ENCODE results near the gene EPS8L3. TPM values are rescaled to one million over a fixed set of nuclear protein-coding genes. Genes with fewer than 3 reads are reported as not detected.

EPS8L3 gene
- total and polyA plus RNA-seq, 10 of the 15 experiments (the other 5 are each of a cell fraction or from before 2014, with no cell fraction given), result not detected

DNA sequence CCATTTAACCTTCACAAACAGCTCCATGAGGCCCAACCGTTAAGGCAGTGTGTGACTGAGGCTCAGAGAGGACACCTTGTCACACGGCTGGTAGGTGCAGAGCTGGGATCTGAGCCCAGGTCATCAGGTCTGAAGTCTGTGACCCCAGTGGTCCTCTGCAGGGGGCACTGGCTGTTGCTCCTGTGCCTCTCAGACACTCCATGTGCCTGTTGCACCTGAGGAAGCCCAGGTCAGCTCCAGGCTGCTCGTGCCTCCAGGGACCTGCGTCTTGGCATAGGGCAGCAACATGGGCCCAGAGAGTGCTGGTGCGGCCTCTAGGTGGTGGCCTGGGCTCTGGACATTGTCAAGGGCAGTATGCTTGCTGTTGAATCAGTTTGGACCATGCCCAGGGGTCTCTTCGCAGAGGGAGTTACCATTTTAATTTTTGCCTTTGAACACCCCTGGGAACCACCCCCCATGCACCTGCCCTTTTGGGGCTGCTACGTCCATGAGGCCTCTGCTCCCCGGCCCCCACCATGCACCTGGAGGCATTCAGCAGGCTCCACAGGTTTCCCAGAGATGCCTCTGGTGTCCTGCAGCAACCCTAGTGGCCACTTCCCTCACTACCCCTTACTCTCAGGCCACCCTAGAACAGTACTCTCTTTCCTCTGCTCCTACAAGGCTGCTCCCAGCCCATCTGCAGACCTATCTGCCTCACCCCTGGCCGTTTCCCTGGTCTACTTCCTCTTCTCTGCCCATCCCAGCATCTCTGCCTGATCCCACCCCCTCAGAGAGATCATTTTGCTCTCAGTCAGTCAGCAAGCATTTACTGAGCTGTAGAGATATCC, 25.2 kb upstream of the EPS8L3 start:
- ChIA-PET RAD21 (ENCODE audit: unreplicated experiment) (interaction anchor here (1.0 kb wide), 1 partner anchor 12 kb away, joined by 3 read pairs; no protein-coding TSS in a partner anchor), CTCF (interaction anchor here (0.7 to 27.2 kb wide), 4 partner anchors 14 to 191 kb away, joined by 3 to 759 read pairs (median 8); partner anchors contain the start of gene AHCYL1), POLR2A (no interaction called here), SMC1A (ENCODE audit: uncharacterized antibody, unreplicated experiment) (interaction anchor here (23.1 kb wide), 1 partner anchor 194 kb away, joined by 431 read pairs; the partner anchor contains the start of gene AHCYL1)
- ATAC-seq (peak; percentile 67), FAIRE-seq (no peak), DNase-seq (ENCODE audit: low read depth, low spot score) (no peak)
- Histone ChIP-seq H3K9ac (ENCODE audit: control insufficient read depth, insufficient read depth, low read length) (no peak overlapping the region), H4K20me1 (ENCODE audit: control insufficient read depth, insufficient read depth) (no peaks in the 10 kb centered on the region), H3K27ac (ENCODE audit: control insufficient read depth, insufficient read depth) (no peak overlapping the region), H3K27me3 (replicated peaks in 1 of 2; ENCODE audit: control insufficient read depth in 2 of 2, insufficient read depth in 2 of 2, low read length in 1 of 2) (no peaks in the 10 kb centered on the region; a peak in 1 of 4 replicates), H3K36me3 (ENCODE audit: control insufficient read depth in 2 of 2, insufficient read depth in 2 of 2, low read length in 1 of 2) (no peaks in the 10 kb centered on the region), H3K4me2 (ENCODE audit: control insufficient read depth, insufficient read depth) (no peak overlapping the region), H3K79me2 (ENCODE audit: control insufficient read depth, insufficient read depth, low read length) (no peaks in the 10 kb centered on the region), H3K9me3 (replicated peaks; ENCODE audit: control insufficient read depth, insufficient read depth, low read length) (no peaks in the 10 kb centered on the region), H3K4me3 (no peak overlapping the region), H3K4me1 (ENCODE audit: control insufficient read depth, insufficient read depth, low read length) (peaks cover 11% of the 10 kb centered on the region), H2AFZ (ENCODE audit: control insufficient read depth, low read depth, low read length) (no peak overlapping the region)
- 70% methylated on average over 9 of the region's 9 CpGs for WGBS (ENCODE audit: insufficient coverage, insufficient replicate concordance, low lambda C conversion rate, missing lambda C conversion rate)
- no TSS peak for BruUV-seq (replicated peaks)
- intact Hi-C loops (cut with micrococcal nuclease; ENCODE audit: unreplicated experiment), result no loop called here
- TF ChIP-seq, protein P1, sequence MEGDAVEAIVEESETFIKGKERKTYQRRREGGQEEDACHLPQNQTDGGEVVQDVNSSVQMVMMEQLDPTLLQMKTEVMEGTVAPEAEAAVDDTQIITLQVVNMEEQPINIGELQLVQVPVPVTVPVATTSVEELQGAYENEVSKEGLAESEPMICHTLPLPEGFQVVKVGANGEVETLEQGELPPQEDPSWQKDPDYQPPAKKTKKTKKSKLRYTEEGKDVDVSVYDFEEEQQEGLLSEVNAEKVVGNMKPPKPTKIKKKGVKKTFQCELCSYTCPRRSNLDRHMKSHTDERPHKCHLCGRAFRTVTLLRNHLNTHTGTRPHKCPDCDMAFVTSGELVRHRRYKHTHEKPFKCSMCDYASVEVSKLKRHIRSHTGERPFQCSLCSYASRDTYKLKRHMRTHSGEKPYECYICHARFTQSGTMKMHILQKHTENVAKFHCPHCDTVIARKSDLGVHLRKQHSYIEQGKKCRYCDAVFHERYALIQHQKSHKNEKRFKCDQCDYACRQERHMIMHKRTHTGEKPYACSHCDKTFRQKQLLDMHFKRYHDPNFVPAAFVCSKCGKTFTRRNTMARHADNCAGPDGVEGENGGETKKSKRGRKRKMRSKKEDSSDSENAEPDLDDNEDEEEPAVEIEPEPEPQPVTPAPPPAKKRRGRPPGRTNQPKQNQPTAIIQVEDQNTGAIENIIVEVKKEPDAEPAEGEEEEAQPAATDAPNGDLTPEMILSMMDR (IDR thresholded peaks at IDR 0.05 in 2 of 3, conservative IDR thresholded peaks at IDR 0.05 in 1 of 3; ENCODE audit: control insufficient read depth in 2 of 3, extremely low read depth in 1 of 3, insufficient read depth in 1 of 3, low read depth in 3 of 3, low read length in 3 of 3), result peak in 2 of 3 experiments; percentile 35 to 36; a peak in 3 of 6 replicates
- TF ChIP-seq, protein P2, sequence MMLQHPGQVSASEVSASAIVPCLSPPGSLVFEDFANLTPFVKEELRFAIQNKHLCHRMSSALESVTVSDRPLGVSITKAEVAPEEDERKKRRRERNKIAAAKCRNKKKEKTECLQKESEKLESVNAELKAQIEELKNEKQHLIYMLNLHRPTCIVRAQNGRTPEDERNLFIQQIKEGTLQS (IDR thresholded peaks at IDR 0.05; ENCODE audit: borderline replicate concordance, extremely low read depth, low read depth, low read length), result no peak
- TF ChIP-seq EP300 (IDR thresholded peaks at IDR 0.05; ENCODE audit: borderline replicate concordance in 1 of 2, control insufficient read depth in 1 of 2, low read depth in 2 of 2, low read length in 2 of 2) (no peak), RFX5 (IDR thresholded peaks at IDR 0.05; ENCODE audit: low read depth, low read length) (no peak), RAD21 (IDR thresholded peaks at IDR 0.05; ENCODE audit: insufficient read depth, low read depth, low read length) (0 out of 2 replicates have a peak, but pooled peaks have one; percentile 3), MEF2A (IDR thresholded peaks at IDR 0.05; ENCODE audit: insufficient read depth, low read depth, low read length) (no peak), HDGF (IDR thresholded peaks at IDR 0.05) (no peak), ZNF207 (IDR thresholded peaks at IDR 0.05; ENCODE audit: borderline replicate concordance) (no peak), CHD2 (IDR thresholded peaks at IDR 0.05; ENCODE audit: borderline replicate concordance, low read depth, low read length) (no peak)
- in situ Hi-C loops (cut with MboI), result no loop called here

Data from GM12878 (cell line).